HCEC 1CT (cell line): Measurements from ENCODE around the gene ARPC3.
"Not testable (repeated sequence)": the region's sequence is repeated elsewhere in the genome, so short reads cannot be mapped to it uniquely, and the experiment has no call there.

Source experiments
- DNase-seq: peaks from one replicate; pipeline ENCODE4 v3.0.0-alpha.2; 2017

Gene ARPC3

GRCh38 chr12:110410086-110410485, 40.1 kb downstream of the ARPC3 start:
- not testable (repeated sequence) for DNase-seq

- not testable (repeated sequence) for DNase-seq
These were observed 44.9 kb downstream of the ARPC3 start for GRCh38 chr12:110405126-110405662.

GRCh38 chr12:110403976-110404682, 46.0 kb downstream of the ARPC3 start:
- DNase-seq: peak; percentile 54

GRCh38 chr12:110403146-110403975, 46.8 kb downstream of the ARPC3 start, which contains the start of gene ANAPC7:
Gene ANAPC7 (minus strand): TSS chr12:110403708. CDS start chr12:110403627, 81 bp downstream.
- DNase-seq: peak; percentile 86
